Stimulated activated CD8-positive, alpha-beta memory T cell treated with anti-CD3 and anti-CD28 coated beads, Interleukin-4, amount 100 ng/mL, for 1 hour (primary cell): Measurements from ENCODE around the gene PRR33.
"Not testable (repeated sequence)": the region's sequence is repeated elsewhere in the genome, so short reads cannot be mapped to it uniquely, and the experiment has no call there.

ENCODE experiments used
- DNase-seq, 2 donors: peaks; one replicate each; pipeline ENCODE4 v3.0.0-alpha.2; 2020; ENCODE audit warnings: low read depth in 2 of 2, low spot score in 1 of 2

Gene PRR33

DNA sequence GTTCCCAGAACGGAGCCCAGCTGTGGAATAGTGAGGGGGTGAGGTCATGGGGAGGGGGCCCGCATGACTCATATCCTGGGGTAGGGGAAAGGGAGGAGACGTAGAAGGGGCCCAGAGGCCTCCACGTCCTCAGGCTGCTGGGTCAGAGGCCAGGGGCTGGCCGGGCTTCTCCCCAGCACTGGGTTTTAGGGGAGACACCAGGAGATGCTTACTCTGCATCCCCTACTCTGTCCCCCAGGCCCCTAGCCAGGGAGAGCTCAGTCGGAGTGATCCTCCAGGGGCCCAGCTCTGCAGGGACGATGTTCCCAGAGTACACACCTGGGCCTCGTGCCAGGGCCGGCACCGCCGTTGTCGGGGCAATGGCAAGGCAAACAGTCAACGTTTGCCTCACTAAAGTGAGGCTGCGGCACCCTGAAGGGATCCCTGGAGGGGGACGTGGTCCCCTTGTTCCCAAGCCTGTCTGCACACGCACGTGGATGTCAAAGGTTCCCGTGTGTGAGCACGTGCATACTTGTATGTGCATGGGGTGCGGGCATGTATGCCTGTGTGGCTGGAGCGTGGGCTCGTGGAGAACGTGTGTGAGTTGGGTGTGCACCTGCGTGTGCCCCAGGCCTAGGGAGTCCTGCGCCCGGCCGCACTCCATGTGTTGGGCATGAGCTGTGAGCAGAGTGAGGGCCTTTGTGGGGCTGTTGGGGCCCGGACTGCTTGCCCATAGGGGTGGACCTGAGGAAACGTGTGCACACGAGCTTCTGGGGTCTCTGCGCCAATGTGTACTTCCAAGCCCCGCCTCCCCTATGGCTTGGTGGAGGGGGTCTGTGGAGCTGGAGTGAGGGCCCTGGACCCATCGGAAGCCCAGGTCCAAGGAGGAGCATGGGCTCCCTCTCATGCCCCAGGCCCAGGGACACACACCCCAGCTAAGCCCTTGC, 14.2 kb downstream of the PRR33 start:
- DNase-seq, result no peak

DNA sequence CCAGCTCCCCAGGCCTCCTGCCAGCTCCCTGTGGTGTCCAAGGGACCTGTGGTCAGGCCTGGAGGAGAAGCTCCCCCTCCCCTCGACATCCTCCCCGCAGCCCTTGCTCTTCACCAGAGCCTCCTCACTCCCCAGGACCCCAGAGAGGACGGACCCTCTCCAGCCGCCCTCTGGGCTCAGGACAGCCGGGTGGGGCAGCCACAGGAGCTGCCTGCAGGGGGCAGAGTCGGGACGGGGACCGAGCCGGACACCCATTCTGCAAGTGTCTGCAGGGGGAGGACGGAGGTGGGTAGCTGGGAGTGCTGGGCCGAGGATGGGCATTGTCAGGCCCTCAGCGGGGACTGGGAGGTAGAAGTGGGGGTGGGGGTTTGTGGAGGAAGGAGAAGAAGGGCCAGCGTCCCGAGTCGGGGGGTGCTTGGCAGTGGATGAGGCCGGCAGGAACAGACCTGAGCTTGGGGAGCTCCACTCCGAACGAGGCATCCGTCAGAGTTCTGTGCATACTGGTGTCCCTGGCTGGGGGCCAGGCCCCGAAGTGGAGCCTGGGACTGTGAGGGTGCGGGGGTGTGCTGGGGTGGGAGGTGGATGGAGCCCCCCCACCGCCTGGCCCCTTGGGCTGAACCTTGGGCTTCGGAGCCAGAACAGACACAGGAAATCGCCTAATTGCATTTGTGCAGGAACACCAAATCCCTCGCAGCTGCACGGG, 15.2 kb downstream of the PRR33 start:
- no peak for DNase-seq

DNA sequence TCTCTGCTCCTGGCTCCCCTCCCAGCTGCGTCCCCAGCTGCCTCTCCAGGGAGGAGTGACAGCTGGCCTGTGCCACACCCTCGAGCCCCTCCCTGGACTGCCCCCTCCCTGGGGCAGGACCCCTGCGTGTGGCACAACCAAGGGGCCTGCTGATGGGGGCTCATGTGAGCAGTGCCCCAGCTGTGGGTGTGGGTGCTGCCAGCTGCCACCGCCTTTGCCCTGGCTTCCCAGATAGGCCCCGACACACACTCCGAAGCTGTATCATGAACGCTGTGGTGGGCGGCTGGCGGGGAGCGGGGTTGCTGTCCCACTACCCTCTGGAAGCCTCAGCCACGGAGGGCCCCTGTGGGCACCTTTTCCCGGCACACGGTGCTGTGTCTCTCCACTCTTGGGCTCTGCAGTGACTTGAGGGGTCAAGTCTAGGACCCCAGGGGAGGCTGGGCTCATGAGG, 15.8 kb downstream of the PRR33 start:
- DNase-seq, result not testable (repeated sequence)

DNA sequence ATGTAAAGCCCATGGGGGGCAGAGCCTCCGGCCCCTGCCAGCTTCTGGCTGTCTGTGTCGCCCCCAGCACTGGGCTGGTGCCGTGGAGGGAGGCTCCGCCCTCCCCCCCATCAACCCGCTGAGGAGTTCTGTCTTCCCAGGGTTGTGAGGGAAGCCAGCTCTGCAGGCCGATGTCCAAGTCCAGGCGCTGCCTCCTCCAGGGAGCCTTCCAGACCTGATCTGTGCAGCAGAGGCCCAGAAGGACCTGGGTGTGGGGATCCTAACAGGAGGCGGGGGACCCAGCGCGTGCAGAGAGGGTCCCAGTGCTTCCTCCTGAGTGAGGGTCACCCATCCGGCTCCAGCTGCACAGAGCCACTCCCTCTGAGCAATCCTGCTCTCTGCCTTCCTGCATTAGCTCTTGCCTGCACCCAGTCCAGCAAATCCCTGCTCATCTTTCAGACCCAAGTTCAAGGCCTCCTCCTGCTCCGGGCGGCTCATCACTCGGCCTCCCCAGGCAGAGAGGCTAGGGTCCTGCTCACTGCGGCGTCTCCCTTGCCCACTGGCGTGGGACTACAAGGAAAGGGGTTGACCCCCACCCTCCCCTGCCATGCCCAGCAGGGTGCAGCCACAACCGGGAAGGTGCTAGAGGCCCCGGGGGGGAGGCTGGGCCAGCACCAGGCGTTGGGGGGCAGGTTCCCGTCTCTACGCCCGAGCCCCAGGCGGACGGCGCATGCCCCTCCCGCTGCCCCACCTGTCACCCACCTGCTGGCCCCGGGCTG, 16.4 kb downstream of the PRR33 start:
- DNase-seq, result no peak

DNA sequence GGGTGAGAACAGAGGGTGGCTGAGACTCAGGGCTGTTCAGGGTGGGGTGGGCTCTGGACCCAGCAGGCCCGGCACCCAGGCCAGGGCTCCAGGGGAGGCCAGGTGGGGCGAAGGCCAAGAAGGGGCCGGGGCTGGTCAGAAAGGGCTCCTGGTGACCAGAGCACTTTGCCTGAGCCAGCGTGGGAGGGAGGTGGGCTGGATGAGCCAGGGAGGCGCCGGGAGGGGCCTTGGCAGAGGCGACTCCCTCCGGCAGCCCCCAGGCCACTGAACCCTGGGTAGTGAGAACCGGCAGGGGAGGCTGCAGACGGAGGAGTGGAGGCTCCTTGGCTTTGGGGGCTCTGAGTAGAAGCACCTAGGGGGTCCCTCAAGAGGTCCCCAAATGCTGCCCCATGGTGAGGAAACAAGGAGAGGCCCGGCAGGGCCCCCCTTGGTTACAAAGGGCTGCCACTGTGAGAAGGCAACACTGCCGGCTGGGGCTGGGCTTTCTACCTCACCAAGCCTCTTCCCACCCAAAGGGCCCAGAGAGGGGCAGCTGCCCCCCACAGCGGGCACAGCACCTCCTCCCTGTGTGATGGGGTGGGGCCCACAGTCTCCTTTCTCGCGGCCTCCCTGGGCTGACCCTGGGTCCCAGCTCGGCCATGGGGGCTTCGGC, 17.1 kb downstream of the PRR33 start:
- DNase-seq, result not testable (repeated sequence)

DNA sequence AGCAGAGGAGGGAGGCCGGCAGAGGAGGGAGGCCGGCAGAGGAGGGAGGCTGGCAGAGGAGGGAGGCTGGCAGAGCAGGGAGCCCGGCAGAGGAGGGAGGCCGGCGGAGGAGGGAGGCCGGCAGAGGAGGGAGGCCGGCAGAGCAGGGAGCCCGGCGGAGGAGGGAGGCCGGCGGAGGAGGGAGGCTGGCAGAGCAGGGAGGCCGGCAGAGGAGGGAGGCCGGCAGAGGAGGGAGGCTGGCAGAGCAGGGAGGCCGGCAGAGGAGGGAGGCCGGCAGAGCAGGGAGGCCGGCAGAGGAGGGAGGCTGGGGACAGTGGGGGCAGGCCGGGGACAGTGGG, 17.9 kb downstream of the PRR33 start:
- DNase-seq, result not testable (repeated sequence)

DNA sequence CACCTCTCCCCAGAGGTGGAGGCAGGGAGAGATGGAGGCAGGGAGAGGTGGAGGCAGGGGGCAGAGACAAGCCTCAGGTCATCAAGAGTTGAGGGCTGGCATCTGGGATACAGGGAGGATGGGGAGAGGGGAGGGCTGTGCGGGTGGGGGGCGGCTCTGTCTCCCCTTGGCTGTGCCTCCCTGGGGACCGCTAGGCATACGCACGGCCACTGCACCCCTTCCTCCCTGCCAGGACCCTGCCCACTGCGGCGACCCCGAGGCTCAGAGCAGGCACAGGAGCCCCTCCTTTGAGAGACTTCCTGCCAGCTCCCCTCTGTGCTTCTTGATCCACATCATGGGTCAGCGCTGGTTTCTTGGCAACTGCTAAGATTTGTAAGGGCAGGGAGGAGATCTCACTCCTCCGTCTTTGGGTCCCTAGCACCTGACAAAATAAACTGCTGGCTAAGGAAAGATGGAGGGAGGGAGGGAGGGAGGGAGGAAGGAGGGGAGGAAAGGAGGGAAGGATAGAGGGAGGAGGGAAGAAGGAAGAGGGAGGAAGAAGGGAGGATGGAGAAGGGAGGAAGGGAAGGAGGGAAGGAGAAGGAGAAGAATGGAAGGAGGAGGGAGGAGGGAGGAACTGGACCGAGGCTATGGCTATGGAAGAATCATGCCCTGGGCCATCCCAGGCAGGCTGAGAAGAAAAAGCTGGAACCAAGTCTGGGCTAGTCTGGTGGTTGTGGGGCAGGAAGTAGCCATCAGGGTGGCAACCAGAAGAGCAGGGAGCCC, 18.5 kb downstream of the PRR33 start:
- no peak for DNase-seq

DNA sequence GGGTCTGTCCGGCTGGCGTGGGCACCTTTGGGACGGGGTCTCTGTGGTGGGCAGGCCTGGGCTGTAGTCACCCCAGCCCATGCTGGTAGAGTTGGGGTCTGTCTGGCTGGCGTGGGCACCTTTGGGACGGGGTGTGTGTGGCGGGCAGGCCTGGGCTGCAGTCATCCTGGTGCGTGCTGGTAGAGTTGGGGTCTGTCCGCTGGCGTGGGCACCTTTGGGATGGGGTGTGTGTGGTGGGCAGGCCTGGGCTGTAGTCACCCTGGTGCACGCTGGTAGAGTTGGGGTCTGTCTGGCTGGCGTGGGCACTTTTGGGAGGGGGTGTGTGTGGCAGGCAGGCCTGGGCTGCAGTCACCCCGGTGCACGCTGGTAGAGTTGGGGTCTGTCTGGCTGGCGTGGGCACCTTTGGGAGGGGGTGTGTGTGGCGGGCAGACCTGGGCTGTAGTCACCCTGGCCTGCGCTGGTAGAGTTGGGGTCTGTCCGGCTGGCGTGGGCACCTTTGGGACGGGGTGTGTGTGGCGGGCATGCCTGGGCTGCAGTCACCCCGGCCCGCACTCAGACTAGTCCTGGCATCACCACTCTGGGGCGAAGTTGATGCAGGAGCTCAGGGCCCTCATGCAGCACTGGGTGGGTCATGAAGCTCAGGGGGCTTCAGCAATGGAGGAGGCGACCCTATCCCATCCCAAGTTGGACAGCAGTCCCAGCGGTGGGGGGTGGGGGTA, 19.3 kb downstream of the PRR33 start:
- DNase-seq, result no peak

DNA sequence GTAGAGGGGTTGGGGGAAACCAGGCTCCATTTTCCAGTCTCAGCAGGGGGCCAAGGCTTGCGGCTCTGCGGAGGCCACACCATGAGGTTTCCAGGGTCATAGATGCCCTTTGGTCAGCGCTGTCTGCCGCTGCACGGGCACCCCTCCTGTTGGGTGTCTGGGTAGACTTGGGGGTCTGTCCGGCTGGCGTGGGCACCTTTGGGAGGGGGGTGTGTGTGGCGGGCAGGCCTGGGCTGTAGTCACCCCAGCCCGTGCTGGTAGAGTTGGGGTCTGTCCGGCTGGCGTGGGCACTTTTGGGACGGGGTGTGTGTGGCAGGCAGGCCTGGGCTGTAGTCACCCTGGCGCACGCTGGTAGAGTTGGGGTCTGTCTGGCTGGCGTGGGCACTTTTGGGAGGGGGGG, 20.2 kb downstream of the PRR33 start:
- no peak for DNase-seq

DNA sequence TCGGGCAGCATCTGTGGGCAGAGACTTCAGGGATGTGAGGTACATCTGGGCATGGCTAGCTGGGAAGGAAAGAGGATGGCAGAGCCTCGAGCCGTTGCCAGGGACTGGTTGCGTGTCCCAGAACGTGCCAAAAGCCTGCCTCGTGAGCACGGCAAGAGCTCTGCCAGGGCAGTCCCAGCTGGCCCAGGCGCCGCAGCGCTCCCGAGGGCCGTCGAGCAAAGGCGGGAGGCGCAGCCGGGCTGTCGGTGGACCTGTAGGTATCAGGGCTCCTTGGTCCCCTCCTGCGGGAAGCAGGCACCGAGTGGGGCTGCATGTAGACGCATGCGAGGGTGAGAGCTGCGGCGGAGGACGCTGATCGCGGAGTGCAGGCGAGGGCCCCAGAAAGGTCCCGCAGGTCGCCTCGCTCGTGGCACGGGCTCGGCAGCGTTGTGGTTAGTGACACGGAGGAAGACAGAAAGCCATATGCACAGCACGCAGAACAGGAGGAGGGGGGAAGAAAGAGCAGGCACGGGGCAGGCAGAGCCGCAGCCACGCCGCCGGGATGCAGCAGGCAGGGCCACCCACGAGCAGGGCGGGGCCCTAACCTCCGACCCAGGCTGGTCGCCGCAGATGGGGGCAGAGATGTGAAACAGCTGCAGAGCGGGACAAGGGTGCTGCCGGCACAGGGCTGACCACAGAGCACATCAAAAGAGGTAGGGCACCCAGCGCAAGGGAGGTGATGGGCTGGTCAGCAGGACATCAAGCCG, 20.8 kb downstream of the PRR33 start:
- no peak for DNase-seq

DNA sequence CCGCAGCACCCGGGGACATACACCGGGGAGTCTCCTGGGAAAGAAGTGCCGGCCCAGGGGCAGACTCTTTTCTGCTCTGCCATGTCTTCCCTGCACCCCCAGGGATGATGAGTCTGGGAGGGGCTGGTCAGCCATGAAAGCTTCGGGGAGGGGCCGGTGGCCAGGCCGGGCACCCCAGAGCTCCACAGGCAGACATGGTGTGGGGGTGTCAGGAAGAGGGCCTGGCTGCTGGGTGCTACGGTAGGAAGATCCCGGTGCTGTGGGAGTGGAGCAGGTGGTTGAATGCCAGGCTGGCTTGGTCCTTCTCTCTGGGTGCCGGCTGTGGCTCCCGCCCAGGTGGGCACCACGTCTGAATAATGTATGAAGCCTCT, 21.4 kb downstream of the PRR33 start:
- DNase-seq, result no peak

DNA sequence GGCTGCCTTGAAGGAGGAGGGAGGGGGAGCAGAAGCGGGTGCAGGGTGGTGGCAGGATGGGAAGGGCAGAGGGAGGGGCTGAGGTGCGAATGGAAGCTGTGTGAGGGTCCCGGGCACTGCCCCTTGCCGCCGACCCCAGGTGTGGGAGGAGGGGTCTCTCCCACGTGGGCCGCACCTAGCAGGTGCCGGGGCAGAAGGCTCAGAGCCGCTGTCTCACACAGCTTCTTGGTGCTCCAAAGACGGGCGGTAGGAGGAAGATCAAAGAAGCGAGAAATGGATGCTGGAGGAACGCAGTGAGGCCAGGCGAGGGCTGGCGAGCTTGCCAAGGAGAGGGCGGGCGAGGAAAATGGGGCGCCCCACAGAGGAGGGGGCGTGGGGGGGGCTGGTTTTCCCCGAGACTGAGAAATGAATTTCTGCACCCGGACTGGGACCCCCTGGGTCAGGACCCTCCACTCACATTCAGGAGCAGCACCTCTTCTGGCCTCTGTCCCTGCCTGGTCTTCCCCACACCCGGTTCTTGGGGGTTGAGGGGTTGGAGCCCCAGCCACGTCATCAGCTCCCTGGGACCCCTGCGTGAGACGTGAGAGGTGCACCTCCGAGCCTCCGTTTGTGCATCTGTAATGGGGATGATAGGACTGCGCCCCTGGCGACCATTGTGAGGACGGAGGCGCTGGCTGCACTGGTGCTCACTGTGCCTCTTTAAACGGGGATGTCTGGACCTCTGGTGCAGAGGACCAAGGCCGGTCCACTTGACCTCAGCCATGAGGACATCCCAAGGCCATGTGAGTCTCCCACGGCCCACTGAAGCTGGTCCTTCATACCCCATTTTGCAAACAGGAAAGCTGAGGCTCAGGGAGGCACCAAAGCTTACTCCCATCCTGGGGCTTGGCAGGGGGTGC, 22.0 kb downstream of the PRR33 start:
- DNase-seq, result no peak

DNA sequence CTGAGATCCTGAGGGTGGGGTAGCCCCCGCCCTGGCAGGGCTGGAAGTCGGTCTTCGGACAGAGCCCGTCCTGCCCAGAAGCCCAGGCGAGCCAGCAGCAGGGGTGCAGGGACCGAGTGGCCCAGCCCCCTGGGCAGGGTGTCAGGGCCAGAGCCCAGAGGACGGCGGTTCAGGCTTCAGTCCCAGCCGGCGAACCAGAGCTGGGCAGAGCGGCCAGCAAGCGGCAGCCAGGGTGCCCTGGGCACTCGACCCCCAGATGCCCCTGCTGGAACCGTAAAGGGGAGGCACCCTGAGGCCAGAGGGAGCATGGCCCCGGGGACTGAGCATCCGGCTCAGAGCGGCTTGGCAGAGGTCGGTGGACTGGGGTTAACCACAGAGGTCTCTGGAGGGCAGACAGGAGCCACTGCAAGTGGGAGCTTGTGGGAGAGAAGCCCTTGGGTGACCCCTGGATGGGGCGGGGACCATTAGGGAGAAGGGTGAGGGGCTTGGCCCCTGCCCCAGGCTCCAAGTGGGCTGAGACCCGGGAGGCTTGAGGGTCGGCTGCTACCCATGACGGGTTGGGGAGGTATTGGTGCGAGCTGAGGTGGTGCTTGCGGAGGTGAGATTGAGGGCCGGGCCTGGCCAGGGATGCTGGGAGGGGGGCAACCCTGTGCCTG, 22.9 kb downstream of the PRR33 start:
- DNase-seq, result no peak

DNA sequence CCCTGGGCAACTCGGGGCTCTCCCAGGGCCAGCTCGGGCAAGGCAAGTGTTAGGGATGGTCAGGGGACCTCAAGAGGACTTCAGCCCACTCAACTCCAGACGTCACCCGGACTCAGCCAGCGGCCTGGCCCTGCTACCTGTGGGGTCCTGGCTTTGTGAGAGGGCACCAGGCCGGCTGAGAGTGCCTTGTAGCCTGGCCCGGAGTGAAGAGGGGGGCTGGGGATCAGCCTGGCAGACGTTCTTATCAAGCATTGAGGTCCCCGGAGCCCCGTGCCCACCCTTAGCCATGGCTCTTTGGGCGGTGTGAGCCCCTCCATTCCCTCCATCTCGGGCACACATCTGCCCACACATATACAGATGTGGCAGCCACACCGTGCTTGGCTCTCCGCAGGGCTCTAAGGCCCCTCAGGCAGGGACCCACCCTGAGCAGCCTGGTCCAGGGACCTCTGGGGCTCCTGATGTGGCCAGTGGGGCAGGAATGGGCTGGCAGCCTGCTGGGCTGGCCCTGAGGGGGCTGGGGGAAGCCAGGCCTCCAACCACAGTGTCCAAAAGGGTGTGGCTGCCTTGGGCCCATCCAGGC, 23.5 kb downstream of the PRR33 start:
- DNase-seq, result no peak

DNA sequence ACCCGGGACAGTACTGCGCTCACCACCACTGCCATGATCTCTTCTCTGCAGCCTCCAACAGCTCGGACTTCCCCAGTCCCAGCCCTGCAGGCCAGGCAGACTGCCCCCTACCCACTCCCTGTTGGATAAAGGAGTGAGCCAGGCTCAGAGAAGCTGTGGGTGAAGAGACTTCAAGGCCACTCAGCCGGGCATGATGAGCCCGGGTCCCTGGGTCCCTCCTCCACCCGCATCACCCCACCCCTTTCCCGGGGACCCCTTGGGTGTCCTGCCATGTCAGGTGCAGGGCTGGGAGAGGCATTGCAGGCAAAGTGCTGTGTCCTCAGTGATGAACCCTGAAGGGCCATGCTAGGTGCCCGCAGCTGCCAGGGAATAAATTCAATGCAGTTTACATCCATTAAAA, 24.3 kb downstream of the PRR33 start:
- DNase-seq, result no peak

DNA sequence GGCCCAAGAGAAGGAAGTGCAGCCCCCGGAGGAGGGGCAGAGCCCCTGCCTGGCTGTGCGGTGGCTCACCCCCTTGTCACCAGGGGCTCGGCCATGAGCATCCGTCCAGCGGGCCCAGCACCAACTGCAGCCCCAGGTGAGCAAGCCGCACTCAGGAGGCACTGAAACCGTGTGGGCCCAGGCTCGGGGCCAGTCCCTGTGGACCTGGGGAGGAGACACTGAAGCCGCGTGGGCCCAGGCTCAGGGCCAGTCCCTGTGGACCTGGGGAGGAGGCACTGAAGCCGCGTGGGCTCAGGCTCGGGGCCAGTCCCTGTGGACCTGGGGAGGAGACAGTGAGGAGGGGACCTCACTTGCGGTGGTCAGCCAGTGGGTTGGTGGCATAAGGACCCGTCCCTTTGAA, 24.9 kb downstream of the PRR33 start:
- DNase-seq, result no peak

DNA sequence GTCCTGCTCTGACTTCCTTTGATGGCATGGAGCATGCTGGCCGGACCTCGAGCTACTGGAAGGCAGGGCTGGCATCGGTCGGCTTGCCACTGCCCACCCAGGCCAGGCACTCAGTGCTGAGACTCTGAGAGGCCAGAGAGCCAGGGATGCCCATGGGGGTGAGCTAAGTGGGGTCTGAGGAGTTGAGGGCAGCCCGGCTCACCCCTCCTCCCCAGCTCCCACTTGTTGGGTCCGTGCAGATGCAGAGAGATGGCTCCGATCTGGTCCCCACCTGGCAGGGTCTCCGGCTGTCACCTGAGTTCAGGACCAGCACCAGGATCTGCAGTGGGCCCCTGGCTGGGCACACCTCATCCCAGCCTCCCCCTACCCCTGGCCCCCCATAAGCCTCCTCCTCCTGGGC, 25.5 kb downstream of the PRR33 start:
- DNase-seq, result no peak
